ENCODE measurements around the gene RC3H2.

The RC3H2 gene

GRCh38 chr9:122827761-122828093, 77.4 kb downstream of the RC3H2 start:
- H3K9me3 ChIP-seq (ENCODE audit: control insufficient read depth, insufficient read depth, low read depth, low read length) = no peaks in the 10 kb centered on the region

GRCh38 chr9:122822938-122823337, 82.2 kb downstream of the RC3H2 start:
- H3K9me3 ChIP-seq (ENCODE audit: control insufficient read depth, insufficient read depth, low read depth, low read length) = no peaks in the 10 kb centered on the region
- peaks cover 8% of the 10 kb centered on the region for H3K4me1 ChIP-seq (ENCODE audit: control insufficient read depth, insufficient read depth, low read length)
- peaks cover 5 to 58% of the 10 kb centered on the region in 2 experiments for H3K36me3 ChIP-seq (ENCODE audit: control insufficient read depth in 2 of 2, insufficient read depth in 1 of 2, low read length in 2 of 2)
- TF ChIP-seq OVOL3 (tag by site-specific recombination; IDR thresholded peaks at IDR 0.05) = no peak
- TF ChIP-seq ZNF544 (tag by site-specific recombination; IDR thresholded peaks at IDR 0.05) = no peak
- no peak for TF ChIP-seq ZNF266 (tag by site-specific recombination; IDR thresholded peaks at IDR 0.05; ENCODE audit: low read depth)
- TF ChIP-seq ZNF48 (tag by site-specific recombination; IDR thresholded peaks at IDR 0.05) = no peak
- no peak for TF ChIP-seq ZNF548 (tag by site-specific recombination; IDR thresholded peaks at IDR 0.05)
- no peak for TF ChIP-seq ZNF518A (tag by site-specific recombination; conservative IDR thresholded peaks at IDR 0.05; ENCODE audit: low read depth)
- no peak for TF ChIP-seq KLF8 (tag by site-specific recombination; IDR thresholded peaks at IDR 0.05)
- no peak for TF ChIP-seq ZNF202 (tag by site-specific recombination; IDR thresholded peaks at IDR 0.05; ENCODE audit: borderline replicate concordance)
- no peak for TF ChIP-seq SP7 (tag by site-specific recombination; IDR thresholded peaks at IDR 0.05)
- no peak for TF ChIP-seq ZNF830 (tag by site-specific recombination; IDR thresholded peaks at IDR 0.05; ENCODE audit: low read depth)
- no peak for TF ChIP-seq ZNF677 (tag by site-specific recombination; IDR thresholded peaks at IDR 0.05)
- no peak for TF ChIP-seq ZNF658 (tag by site-specific recombination; IDR thresholded peaks at IDR 0.05)
- no peak for TF ChIP-seq ZNF292 (tag by site-specific recombination; IDR thresholded peaks at IDR 0.05; ENCODE audit: borderline replicate concordance, low read depth)
- no peak for TF ChIP-seq ZNF561 (tag by site-specific recombination; IDR thresholded peaks at IDR 0.05; ENCODE audit: borderline replicate concordance)
- no peak for TF ChIP-seq ZBTB49 (tag by site-specific recombination; IDR thresholded peaks at IDR 0.05; ENCODE audit: low read depth)
- TF ChIP-seq ZNF488 (tag by site-specific recombination; IDR thresholded peaks at IDR 0.05) = no peak
- no peak for TF ChIP-seq ZBTB26 (tag by site-specific recombination; optimal IDR thresholded peaks at IDR 0.05)
- TF ChIP-seq ZNF157 (tag by site-specific recombination; IDR thresholded peaks at IDR 0.05) = no peak
- CTCF ChIA-PET = interaction anchor here (1.0 to 1.2 kb wide), 3 partner anchors 12 to 357 kb away, joined by 3 to 6 read pairs (median 3); no protein-coding TSS in a partner anchor
- H3K4me3 ChIP-seq (ENCODE audit: low read depth, low read length) = no peak overlapping the region
- H3K27ac ChIP-seq (ENCODE audit: extremely low read depth, low read depth, low read length) = no peak overlapping the region
- POLR2A ChIA-PET = no interaction called here

More at GRCh38 chr9:122827761-122828093, 77.4 kb downstream of the RC3H2 start:
- Histone ChIP-seq H3K27ac (ENCODE audit: extremely low read depth, low read depth, low read length) (peak overlapping the region; percentile 85), H3K4me1 (ENCODE audit: control insufficient read depth, insufficient read depth, low read length) (no peaks in the 10 kb centered on the region), H3K4me3 (ENCODE audit: low read depth, low read length) (peak overlapping the region; percentile 87), H3K36me3 (ENCODE audit: control insufficient read depth in 2 of 2, insufficient read depth in 1 of 2, low read length in 2 of 2) (peaks cover 0 to 31% of the 10 kb centered on the region in 2 experiments)
- ChIA-PET CTCF (interaction anchor here (0.8 to 1.4 kb wide), 3 partner anchors 8 to 729 kb away, joined by 3 to 5 read pairs (median 3); no protein-coding TSS in a partner anchor), POLR2A (interaction anchor here (0.8 to 1.5 kb wide), 12 partner anchors 8 to 735 kb away, joined by 3 to 10 read pairs (median 5); partner anchors contain the start of genes RABGAP1, RC3H2, ZBTB26 and ZBTB6)
- TF ChIP-seq ZNF335 (tag by site-specific recombination; conservative IDR thresholded peaks at IDR 0.05) (peak; percentile 11), SETDB1 (IDR thresholded peaks at IDR 0.05; ENCODE audit: insufficient read length, low read length) (no peak), ZNF19 (tag by site-specific recombination; IDR thresholded peaks at IDR 0.05; ENCODE audit: low read depth) (no peak), ZNF324 (tag by site-specific recombination; IDR thresholded peaks at IDR 0.05) (no peak), WT1 (tag by site-specific recombination; IDR thresholded peaks at IDR 0.05) (no peak)
